Measurements from ENCODE around the gene PDXK. TPM values are rescaled to one million over a fixed set of nuclear protein-coding genes. Genes with fewer than 3 reads are reported as not detected.

PDXK gene
- total and polyA plus RNA-seq, 2 of the 8 experiments (the other 6 are each of a cell fraction or from before 2014, with no cell fraction given), result 78.0 to 112 TPM

- no peak for TF ChIP-seq PHF8 (conservative IDR thresholded peaks at IDR 0.05; ENCODE audit: low read depth, low read length)
- TF ChIP-seq CHD2 (IDR thresholded peaks at IDR 0.05; ENCODE audit: low read length), result no peak
- no peak for TF ChIP-seq SIN3A (conservative IDR thresholded peaks at IDR 0.05 in 1 of 2, IDR thresholded peaks at IDR 0.05 in 1 of 2; ENCODE audit: low read depth in 1 of 2, low read length in 2 of 2)
- no peak for TF ChIP-seq GTF2F1 (IDR thresholded peaks at IDR 0.05; ENCODE audit: borderline replicate concordance, low read depth, low read length)
- no peak for TF ChIP-seq TEAD4 (IDR thresholded peaks at IDR 0.05; ENCODE audit: low read depth, low read length)
- TF ChIP-seq, protein P1, sequence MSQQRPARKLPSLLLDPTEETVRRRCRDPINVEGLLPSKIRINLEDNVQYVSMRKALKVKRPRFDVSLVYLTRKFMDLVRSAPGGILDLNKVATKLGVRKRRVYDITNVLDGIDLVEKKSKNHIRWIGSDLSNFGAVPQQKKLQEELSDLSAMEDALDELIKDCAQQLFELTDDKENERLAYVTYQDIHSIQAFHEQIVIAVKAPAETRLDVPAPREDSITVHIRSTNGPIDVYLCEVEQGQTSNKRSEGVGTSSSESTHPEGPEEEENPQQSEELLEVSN (IDR thresholded peaks at IDR 0.05), result no peak
Measured at GRCh38 chr21:43757601-43758000, 38.7 kb downstream of the PDXK start (continued).

Data from H1 (cell line).